ENCODE data around the gene GPR173.

The GPR173 gene

GRCh38 chrX:53089925-53090324, 41.3 kb downstream of the GPR173 start:
- DNase-seq, result no peak

GRCh38 chrX:53091354-53091753, 42.8 kb downstream of the GPR173 start:
- DNase-seq, result no peak

GRCh38 chrX:53093177-53093655, 44.6 kb downstream of the GPR173 start:
- DNase-seq, result peak; percentile 72

GRCh38 chrX:53093748-53094581, 45.4 kb downstream of the GPR173 start, which contains the start of gene KANTR:
KANTR (plus strand) TSS chrX:53094142; CDS start chrX:53124273, 30,131 bp downstream.
- DNase-seq, result peak; percentile 84

GRCh38 chrX:53094582-53094905, 46.0 kb downstream of the GPR173 start:
- no peak for DNase-seq

GRCh38 chrX:53095796-53096195, 47.2 kb downstream of the GPR173 start:
- DNase-seq, result no peak

GRCh38 chrX:53114864-53115549, 66.4 kb downstream of the GPR173 start:
- no peak for DNase-seq

GRCh38 chrX:53115550-53115874, 66.9 kb downstream of the GPR173 start:
- no peak for DNase-seq

- DNase-seq, result no peak
Observed at GRCh38 chrX:53116101-53116500, 67.5 kb downstream of the GPR173 start.

- no peak for DNase-seq
Observed at GRCh38 chrX:53122013-53122412, 73.4 kb downstream of the GPR173 start.

- no peak for DNase-seq
Observed at GRCh38 chrX:53125506-53125905, 76.9 kb downstream of the GPR173 start.

GRCh38 chrX:53126377-53126776, 77.8 kb downstream of the GPR173 start:
- no peak for DNase-seq

GRCh38 chrX:53128097-53128749, 79.6 kb downstream of the GPR173 start:
- DNase-seq, result no peak

All from CD4-positive, alpha-beta T cell treated with Interleukin-15 for 1 hour (primary cell).